ENCODE data around the gene LCT.
A peak's percentile ranks its signal among the peaks of the same experiment; 100 is the strongest.
"Not testable (repeated sequence)": the region's sequence is repeated elsewhere in the genome, so short reads cannot be mapped to it uniquely, and the experiment has no call there.

LCT gene

DNA sequence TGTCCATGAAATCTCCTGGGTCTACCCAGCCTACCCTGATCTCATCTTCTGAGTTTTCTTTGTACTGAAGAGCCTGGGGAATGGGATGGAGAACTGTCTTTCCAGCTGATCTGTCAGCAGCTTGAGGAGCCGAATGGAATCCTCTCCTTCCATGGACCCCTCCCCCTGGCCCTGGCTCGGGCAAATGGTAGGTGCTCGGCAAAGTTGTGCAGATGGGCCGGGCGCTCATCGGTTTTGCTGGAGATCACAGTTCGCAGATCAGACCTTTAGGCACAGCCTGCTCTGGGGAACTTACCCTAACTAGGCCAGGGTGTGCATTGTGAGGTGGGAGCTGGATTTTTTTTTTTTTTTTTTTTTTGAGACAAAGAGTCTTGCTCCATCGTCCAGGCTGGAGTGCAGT is 40.4 kb downstream of the LCT start:
- DNase-seq, result no peak

DNA sequence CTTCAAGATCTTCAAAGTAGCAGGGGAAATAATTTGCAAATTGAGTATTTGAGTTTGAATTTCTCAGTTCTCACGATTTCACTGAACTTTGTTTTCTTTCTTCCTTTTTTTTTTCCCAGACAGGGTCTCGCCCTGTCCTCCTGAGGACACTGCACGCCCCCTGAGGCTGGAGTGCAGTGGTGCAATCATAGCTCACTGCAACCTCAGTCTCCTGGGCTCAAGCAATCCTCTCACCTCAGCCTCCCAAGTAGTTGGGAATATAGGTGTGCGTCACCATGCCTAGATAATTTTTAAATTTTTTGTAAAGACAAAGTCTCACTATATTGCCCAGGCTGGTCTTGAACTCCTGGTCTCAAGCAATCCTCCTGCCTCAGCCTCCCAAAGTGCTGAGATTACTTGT is 41.3 kb downstream of the LCT start:
- not testable (repeated sequence) for DNase-seq

DNA sequence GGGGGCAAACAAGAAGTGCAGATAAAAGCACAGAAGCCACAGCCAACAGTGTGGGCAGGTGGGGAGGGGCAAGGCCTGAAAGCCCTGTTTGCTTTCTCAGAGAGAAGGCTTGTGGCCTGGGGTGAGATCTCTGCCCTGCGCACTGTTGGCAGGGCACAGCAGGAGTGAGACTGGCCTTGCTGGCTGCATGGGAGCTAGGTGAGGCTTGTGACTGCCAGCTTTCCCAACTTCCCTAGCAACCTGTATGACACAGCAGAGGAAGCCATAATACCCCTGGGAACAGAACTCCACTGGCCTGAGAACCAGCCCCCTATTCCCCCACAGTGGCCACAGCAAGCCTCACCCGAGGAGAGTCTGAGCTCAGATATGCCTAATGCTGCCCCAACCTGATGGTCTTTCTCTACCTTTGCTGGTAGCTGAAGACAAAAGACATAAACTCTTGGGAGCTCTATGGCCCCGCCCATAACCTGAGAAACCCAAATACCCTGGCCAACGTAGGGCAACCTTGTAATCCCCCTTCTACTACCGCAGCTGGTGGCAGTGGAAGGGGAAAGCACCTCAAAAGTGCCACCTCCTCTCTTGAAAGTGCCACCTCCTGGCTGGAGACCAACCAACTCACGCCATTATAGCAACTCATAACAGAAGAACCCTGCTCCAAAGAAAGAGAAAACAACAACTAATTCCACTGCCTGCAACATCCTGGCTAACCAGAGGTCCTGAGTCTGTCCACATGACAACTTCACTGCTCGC is 44.4 kb downstream of the LCT start:
- no peak for DNase-seq

DNA sequence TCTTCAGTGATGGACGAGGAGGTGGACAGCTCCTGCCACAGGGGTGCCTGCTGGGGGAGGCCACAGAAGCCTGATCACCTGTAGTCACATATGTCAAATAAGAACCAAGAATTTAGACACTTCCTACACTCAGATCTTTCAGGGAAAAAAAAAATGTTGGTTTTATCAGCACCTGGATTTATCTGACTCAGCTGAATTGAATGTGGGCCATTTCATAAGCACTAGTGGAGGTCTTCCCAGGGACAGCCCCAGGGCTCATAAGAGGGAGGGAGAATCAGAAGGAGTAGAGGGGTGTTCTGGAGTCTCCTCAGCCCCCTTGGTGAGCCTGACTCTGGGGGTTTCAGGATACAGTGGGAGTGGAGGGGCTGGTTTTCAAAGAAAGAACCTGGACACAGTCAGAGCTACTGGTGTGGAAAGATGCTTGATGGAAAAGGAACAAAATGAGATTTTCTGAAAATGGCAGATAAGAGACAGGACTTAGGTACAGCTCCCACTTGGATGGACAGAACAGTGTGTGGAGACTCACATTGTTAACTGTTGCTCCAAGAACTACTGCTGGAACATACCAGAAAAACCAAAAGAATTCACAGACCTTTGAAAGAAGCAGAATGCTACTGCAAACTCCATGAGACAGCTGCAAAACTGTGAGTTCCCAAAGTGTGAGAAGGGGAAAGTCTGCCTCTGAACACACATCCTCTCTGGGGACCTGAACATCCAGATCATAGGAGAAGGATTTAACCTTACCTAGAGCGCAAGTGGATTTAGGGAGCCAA is 45.4 kb downstream of the LCT start:
- DNase-seq, result no peak

DNA sequence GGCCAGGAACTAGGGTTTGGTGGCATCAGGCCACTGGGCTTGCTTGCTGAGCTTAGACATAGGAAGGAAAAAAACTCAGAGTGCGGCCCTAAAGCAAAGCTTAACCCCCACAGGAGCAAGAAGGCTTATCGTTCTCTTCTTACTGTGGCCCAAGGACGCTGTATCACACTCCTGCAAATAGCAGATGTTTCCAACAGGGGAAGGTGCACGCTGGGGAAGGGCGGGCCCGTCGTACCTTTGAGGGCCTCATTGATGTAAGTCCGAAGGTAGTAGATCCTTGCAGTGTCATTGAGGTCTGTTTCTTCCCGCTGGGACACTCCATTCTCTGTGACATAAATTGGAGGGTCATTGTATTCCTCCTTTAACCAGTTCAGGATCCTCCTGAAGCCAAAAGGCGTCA is 46.6 kb downstream of the LCT start:
- DNase-seq, result no peak

DNA sequence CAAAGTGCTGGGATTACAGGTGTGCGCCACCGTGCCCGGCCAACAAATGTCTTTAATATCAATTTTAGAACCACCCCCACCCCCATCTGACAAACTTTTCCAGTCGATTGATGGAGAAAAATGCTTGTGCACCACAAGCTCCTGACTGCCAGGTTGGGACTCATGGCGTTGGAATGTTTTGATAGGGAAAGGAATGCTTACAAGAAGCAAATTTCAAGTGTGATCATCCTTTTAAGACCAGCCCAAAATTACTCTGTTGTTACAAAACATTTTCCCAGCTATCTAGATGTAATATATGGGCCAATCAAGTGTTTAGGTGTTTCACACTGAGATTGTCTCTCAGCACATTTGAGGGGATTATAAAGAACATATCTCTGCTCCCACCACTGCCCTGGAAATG is 50.2 kb downstream of the LCT start:
- no peak for DNase-seq

DNA sequence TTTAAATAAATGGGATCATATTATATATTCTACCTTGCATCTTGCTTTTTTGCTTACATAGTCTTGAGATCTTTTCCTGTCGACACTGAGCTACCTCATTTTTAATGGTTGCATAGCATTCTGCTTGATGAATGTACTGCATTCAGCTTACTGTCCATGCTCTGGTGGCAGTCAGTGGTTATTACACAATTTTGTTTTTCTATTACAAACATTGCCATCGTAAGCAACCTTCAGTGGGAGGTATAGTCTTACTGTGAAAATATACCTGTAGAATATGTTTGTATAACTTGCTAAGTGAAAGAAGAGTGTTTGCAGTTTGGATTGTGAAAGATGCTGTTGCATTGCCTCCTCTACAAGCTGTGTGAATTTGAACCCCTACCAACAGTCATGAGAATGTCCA is 52.0 kb downstream of the LCT start:
- DNase-seq, result no peak

DNA sequence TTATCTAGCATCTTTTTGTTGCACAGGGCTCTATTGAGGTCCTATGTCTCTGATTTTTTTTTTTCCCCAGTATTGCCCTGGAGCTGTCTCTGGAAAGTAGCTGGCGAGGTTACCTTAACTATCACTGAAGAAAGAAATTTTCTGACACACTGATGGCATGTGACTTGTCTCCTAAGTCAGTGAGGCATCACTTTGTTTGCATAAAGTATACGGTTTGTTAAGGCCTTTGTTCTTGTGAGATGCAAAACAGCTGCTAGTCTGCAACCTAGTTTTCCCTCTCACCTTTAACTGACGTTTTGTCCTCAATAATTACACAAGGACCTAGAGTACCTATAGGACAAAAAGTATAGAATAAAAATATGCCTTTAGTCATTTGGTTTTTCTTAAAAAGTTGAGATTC is 53.5 kb downstream of the LCT start:
- no peak for DNase-seq

DNA sequence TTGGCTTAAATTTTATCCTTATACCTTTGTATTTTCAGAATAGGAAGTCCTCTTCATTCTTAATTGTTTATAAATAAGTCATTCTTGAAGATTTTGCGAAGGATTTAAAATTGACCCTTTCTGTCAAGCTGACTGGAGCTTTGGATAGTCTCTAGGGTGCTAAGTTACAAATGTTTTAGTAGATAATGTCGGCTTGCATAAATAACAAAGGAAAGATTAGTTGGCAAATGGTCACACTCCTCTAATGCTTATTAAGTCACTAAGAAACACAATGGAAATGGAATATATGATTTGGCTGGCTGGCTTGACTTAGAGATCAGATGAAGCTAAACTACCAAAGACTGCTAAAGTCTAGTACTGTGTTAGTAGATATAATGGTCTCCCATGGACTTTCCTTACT is 54.8 kb downstream of the LCT start:
- DNase-seq, result no peak

DNA sequence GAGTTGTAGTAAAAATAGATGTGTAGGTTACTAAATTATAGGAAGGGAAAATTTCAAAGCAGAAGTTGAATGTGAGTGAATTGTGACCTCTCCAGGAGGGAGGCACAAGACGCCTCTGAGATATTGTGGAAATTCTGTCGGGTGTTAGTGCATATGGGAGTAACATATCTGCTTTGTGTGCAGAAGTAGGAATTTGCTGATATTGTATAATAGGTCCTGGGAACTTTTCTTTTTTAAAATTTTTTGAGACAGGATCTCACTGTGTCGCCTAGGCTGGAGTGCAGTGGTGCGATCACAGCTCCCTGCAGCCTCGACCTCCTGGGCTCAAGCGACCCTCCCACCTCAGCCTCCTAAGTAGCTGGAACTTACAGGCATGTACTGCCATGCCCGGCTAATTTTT is 60.6 kb downstream of the LCT start:
- no peak for DNase-seq

DNA sequence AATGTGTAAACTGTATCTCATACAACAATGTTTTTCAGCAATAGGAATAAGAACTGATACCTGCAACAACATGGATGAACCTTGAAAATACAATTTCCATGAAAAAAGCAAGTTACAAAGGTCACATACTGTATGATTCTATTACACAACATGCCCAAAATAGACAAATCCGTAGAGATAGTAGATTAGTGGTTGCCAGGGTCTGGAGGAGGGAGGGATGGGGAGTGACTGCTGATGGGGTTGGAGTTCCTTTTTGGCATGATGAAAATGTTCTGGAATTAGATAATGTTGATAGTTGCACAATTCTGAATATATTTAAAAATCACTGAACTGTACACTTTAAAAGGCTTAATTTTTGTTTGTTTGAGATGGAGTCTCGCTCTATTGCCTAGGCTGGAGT is 61.6 kb downstream of the LCT start:
- DNase-seq, result no peak

DNA sequence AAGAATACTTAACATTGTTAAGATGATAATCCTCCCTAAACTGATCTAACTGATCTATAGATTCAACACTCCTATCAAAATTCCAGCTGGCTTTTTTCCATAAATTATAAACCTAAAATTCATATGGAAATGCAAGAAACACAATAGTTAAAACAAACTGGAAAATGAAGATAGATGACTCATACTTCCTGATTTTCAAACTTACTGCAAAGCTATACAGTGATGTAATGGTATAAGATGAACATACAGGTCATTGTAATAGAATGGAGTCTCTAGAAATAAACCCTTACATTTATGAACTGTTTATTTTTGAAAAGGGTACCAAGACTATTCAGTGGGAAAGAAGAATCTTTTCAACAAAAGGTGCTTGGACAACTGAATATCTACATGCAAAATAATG is 63.1 kb downstream of the LCT start:
- DNase-seq, result no peak

DNA sequence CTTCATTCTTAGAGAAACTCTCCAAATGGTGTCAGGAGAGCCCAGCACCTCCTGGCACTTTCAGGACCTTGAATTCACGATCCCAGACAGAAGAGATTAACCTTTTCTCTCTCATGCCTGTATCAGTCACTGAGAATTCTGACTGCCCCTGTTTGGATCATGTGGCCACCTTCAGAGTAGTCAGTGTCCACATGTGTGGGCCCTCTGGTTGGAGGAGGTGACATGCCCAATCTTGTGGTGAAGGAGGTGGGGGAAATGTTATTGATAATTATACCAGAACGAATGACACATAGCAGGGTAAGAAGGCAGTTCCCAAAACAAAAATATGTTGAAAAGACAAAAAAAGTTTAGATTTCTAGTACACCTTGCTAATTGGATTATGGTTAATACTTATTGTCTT is 63.7 kb downstream of the LCT start:
- DNase-seq, result no peak

DNA sequence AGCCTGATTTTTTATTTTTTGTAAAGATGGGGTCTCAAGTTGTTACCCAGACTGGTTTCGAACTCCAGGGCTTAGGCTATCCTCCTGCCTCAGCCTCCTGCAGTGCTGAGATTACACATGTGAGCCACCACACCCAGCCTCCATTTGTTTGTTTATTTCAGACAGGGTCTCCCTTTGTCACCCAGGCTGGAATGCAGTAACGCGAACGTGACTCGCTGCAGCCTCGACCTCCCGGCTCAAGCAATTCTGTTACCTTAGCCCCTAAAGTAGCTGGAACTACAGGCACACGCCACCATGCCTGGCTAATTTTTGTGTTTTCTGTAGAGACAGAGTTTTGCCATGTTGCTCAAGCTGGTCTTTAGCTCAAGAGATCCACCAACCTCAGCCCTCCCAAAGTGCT is 68.1 kb downstream of the LCT start:
- no peak for DNase-seq

DNA sequence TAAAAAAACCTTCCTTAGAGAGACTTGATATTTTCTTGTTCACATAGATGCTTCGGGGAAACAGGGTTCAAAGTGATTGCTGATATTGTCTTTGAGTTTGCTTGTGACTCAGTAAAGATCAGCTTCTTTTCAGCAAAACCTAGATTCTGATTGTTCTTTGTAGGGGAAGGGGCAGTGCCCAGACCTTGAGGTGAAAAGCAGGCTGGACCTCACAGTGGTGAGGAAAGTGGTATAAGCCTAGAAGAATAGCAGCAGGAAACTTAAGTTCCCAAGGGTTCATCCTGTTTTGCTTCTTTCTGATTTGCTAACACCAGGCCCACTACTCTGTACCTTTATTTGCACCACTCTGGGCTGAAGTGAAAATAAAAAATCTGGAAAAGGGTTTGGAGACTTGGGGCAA is 74.5 kb downstream of the LCT start:
- no peak for DNase-seq

DNA sequence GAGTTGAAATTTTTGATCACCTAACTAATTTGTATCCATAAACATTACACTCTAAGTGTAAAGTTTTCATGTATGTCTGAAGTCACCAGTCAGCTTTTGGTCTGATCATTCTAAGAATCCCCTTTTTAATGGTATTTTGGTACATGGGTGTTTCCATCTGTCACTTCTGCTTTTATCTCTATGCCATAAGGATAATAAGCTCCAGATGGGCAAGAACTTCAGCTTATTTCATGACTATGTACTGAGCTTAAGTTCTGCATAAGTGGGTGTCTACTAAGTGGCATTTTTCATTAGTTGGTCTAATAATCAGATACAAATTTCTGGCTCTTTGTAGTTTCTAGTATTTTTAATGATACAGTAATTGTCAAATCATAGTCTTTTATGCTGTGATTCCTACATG is 75.0 kb downstream of the LCT start:
- DNase-seq, result no peak

DNA sequence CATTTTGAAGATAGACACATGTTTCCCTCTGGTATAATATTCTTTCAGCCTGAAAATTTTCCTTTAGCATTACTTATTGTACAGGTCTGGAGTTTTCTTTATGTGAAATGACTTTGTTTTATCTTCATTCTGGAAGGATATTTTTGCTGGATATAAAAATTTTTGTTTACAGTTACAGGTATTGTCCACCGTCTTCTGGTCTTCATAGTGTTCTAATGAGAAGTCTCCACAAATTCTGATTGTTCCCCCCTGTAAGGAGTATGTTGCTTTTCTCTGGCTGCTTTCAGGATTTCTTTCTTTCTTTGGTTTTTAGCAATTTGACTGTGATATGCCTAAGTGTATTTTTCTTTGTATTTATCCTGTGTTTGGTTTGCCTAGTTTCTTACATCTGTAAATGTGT is 80.3 kb downstream of the LCT start:
- no peak for DNase-seq

DNA sequence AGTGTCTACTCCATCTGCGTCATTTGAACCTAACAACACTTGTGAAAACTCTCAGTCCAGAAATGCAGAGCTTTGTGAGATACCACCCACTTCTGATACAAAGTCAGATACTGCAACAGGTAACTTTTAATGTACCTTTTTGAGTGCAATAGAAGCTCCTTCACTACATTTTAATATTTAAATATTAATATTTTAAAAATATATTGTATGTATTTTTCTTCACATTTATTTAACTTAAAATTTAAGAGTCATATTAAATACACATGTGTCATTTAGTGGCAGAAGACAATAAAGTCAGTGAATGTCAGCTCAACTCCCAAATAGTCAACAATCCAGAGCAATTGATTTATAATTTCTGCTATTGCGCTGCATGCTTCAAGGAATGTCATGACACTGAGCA is 81.4 kb downstream of the LCT start:
- no peak for DNase-seq

DNA sequence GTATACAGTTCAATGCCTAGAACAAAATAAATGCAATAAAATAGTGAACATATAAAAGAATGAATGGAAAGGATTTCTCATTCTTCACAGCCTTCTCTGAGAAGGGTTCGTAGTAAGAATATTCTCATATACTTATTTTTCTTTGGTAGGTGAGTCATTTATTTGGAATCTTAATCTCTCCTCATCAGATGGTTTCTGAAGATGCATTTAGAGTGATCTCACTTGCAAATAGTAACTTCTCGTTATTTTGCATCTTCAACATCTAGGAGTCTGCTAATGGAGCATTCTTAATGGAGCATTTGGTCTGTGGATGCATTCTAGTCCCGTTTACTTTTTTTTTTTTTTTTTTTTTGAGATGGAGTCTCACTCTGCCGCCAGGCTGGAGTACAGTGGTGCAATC is 91.4 kb downstream of the LCT start:
- no peak for DNase-seq

DNA sequence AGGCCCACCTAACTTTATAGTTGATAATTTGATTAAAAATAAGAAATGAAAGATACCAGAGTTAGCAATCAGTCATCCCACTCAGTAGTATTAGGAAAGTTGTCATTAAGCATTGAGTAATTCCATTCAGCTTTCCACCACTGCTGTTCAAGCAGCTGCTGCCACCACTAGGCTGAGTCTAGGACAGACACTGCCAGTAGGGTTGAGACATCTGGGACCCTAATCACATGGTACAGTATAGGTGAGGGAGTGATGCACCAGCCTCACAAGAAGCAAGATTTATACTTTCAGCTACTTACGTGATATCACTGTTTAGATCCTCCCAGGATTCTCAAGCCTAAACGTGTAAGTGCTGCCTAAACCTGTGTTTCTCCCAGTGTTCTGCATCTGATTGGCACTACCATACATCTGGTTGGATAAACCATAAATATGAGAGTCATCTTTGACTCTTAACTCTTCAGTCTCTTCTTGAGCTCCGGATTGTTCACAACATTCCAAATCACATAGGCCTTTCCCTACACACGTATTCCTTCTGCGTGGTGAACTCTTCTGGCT is 92.1 kb downstream of the LCT start:
- DNase-seq, result peak; percentile 10 to 43

DNA sequence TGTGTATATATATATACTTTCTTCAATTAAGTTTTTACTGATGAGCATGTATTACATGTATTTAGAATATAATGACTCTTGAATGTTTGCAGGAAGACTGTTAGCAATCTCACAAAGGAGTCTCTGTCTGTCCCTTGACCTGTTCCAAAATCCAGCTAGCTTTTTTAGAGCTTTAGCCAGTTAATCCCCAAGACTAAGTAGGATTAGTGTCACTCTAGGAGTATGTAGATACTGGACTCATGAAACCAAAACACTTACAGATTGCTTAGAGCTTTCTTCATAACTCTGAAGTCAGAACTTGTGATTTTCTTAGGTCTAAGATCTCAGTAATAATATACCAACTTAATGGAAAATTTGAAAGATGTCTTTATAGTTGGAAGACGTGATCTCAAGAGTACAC is 93.1 kb downstream of the LCT start:
- DNase-seq, result no peak

DNA sequence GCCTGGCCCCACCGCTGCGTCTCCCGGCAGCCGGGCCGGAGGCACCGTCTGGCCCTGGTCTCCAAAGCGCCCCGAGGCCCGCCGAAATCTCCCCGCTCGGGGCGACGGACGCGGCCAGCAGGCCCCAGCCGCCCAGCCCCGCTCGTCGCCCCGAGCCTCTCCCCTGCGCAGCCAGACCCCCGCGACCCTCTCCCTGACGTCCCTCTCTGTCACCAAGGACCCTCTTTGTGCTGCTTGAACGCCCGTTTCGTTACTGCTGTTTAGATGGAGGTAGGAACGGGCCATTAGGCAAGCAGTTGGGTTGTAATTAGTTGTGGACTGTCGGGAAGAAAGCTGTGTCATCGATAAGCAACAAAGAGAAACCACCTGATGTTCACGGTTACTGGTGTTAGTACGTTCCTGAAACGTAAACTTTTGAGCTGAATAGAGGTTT is 94.6 kb downstream of the LCT start:
- peak; percentile 36 to 69 for DNase-seq

DNA sequence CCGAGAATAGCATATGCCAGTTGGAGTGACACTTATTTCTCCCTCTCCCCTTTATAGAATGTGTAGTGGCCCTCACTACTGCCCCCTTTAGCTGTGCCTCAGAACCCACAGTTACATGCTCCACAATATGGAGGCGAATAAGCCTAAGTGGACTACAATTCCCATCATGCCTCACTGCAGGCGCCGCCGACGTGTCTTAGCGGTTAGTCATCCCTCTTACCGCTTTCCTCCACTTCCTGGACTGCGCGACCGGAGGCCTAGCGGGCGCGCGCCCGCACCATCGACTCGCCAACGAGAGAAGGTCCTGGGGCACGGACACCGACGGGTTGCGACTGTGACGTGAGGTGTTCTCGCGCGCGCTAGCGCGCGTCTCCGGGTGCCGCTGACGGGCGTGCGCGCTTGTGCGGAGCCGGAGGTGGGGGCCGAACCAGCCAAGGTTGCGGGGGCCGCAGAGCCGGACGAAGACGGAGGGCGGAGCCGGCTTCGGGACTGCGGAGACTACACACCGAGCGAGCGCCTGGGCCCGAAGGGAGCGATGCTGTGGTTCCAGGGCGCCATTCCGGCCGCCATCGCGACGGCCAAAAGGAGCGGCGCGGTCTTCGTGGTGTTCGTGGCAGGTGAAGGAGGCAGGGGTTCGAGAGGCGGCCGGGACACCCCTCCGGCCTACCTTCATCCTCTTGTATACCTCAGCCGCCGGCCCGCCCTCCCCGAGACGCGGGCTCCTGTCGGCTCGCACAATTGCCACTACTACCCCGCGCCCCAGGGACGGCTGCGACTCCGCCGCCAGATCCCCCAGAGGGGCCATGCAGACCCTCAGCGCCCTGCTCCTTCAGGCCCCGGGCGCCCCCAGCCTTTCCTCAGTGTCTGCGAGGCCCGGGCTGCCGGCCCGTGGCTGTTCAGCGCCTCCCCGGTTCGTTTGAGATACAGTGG is 95.3 kb downstream of the LCT start, which contains the start of gene UBXN4:
Gene UBXN4 (plus strand): TSS at position 461 of the 930 bp plus-strand sequence. CDS start 75 bp downstream, at position 536.
- DNase-seq, result peak; percentile 98

All from CD4-positive, alpha-beta T cell treated with Interferon alpha-2 for 1 hour (primary cell).